ENCODE results near the gene GPHN.

Gene GPHN

DNA sequence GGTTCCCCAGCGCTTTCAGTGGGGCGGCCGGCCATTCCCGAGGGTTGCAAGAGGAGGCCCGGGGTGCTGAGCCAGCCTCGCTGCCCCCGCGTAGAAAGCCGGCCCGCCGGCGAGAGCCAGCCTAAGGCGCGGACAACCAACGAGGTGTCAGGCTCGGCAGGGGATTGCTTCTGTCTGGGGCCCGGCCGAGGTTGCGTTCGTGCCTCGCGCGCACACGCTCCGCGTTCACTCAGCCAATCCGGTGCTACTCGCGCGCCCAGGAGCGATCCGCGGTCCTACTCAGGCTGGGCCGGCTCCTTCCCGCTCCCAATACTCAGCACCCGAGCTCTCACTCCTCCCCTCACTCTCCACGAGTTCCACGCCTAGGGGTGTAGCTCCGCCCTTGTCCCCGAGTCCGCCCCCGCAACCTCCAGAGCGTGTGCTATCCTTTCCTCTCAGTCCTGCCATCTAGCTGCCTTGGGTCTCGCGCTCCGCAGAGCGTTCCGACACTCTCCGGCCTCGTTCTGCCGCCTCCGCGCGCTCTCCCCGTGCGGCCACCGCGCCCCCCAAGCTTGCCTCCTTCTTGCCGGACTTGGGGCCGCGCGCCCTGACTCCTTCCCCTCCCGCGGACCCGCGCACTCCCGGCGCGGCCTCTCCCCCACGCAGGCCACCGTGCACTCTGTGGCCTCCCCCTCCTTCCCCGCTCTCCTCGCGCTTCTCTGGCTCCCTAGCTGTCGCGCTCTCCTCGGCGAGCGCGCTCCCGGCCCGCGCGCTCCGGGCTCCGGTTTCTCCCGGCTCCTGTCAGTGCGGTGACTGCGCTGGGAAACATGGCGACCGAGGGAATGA is at the start of gene GPHN:
TSS of gene GPHN (plus strand) at position 426 of the 825 bp plus-strand sequence.
- peak; percentile 83 for DNase-seq (ENCODE audit: low spot score)

DNA sequence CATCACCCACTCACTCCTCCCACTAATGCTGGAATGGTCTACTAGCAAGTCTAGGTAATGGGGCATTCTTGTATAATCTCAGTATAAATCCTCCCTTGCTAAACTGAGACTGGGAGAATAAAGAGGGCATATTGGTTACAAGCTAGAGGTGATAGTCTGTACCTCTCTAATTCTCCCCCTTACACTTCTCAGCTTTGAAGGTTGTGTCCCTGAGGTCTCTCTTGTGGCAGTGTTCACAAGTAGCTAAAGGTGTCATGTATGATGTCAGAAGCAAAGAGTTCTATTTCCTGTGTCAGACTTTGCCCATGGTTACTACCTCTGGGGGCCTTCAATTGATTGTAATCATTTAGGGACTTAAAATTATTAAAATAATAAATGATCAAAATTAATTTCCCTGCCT is 48.3 kb upstream of the GPHN start:
- DNase-seq (ENCODE audit: low spot score), result no peak

DNA sequence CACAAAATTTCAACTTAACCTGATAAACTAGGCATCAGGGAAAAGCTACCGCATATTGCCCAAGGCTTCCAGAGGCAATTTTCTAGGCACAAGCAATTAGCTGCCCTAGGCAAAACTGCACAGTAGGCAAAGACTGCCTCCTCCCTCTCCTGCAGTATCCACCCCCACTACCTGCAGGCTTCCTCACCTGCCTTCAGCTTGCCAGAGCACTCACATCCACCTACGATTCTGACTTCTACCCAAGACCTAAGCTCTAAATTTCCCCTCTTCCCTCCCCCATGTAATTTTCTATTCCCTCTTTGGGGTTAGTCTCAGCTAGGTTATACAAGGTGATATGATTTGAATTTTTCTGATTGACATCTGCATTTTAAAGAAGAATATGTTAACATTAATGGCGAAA is 43.7 kb upstream of the GPHN start:
- DNase-seq (ENCODE audit: low spot score), result no peak

DNA sequence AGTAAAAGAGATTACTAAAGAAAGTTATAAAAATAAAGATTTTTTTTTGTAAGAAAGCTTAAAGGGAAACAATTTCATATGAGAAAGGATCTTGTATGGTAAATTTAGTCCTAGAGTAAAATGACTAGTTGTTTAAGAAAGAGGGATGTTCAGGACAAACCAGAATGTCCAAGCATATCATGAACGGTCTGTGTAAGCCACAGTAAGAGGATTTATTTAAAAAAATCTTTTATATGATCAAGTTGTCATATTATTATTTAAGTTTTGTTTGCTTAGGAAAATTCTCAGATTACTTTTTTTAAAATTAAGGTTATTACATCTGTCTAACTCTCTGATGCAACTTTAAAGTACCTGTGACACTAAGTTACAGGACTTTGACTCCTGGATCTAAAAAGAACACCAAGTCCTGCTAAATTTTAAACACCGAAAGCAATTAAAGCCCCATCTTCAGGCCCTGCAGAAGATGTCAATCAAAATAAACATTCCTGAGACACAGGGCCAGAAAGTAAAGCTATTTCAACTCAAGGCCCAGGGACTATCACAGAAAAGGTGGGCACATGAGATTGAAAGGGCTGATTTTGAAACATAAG is 39.1 kb upstream of the GPHN start:
- no peak for DNase-seq (ENCODE audit: low spot score)

DNA sequence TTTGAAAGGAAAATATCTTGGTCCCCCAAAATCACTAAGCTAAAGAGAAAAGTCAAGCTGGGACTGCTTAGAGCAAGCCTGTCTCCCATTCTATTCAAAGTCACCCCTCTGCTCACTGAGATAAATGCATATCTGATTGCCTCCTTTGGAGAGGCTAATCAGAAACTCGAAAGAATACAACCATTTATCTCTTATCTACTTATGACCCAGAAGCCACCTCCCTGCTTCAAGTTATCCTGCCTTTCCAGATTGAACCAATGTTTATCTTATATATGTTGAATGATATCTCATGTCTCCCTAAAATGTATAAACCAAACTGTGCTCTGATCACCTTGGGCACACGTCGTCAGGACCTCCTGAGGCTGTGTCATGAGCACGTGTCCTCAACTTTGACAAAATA is 36.4 kb upstream of the GPHN start:
- DNase-seq (ENCODE audit: low spot score), result no peak

DNA sequence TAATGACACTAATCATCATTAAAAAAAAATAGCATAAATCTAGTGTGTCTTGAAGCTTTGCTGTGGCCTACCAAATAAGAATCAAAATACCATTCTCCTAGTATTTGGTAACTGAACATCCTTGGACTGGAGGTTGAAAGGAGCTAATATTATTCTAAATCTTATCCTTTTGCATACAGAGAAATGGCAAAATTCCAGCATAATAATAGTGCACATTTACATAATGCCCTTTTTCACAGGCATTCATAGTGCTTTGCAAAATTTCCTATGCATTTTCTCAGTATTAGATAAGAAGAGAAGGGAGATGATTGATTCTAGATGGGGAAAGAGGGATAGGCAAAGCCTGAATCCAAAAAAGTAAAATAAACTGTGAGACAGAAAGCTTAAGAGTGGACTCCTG is 35.7 kb upstream of the GPHN start:
- DNase-seq (ENCODE audit: low spot score), result no peak

DNA sequence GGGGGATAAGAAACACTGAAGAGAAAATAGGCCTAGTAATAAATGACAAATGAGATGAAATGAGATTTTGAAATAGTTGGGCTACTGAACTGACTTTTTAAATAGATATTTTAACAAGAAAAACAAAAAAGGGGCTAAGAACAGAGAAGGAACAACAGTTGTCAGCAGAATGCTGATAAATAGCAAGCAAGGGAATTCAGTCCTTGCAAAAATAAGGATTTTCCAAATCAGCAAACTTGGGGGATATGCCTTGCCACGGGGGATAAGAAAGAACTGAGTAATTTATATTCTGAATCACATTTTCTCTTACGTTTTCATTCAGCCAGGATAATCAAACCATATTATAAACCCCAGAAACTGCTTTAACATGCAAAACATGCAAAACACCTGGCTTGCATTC is 34.7 kb upstream of the GPHN start:
- DNase-seq (ENCODE audit: low spot score), result no peak

DNA sequence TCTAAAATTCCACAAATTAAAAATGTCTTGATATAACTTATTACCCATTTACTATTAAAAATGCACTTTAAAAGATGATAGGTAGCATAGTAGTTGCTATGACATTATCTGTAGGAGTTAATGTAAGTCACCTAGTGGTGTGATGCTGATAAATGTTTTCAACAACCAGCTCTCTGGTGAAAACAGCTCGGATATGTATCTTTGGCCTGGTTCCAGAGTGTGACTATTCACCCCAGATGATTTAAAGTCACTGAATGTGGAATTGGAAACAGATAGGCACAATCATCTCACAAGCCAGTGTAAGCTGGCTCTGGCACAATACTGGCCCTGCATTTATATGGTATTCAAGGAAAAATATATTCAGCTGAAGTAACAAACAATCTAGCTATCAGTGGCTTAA is 31.0 kb upstream of the GPHN start:
- DNase-seq (ENCODE audit: low spot score), result no peak

DNA sequence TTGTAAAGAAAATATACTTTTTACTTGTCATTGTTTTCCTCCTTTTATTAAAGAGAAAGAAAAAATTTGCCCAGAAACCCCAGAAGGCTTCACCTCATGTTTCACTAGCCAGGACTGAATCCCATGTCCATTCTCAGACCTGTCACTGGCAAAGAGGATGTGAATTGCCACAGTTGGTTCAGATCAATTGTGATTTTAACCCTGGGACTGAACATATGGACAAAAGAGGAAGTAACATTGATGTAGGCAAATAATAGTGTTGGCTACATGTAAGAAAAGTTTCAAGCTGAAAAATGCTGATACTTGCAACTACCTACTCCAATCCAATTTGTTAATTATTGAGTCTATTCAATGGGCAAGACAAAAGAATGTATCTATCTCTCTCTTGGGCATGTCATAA is 30.4 kb upstream of the GPHN start:
- no peak for DNase-seq (ENCODE audit: low spot score)

DNA sequence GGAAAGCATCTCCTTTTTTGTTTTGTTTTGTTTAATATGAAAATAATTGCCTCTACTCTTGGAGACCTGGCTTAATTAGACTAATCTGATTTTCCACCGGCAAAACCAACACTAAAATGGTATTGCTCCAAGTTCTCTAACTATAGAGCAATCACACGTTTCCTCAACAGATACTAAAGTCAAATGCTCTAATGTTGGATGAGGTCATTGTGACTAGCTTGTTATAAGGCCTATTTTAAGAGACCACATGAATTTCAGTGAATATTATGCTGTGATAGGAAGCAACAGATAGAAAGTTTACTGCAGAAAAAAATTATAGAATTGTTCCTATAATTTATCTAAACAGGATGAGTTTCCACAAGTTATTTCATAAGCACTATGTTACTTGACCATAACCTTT is 25.1 kb upstream of the GPHN start:
- no peak for DNase-seq (ENCODE audit: low spot score)

DNA sequence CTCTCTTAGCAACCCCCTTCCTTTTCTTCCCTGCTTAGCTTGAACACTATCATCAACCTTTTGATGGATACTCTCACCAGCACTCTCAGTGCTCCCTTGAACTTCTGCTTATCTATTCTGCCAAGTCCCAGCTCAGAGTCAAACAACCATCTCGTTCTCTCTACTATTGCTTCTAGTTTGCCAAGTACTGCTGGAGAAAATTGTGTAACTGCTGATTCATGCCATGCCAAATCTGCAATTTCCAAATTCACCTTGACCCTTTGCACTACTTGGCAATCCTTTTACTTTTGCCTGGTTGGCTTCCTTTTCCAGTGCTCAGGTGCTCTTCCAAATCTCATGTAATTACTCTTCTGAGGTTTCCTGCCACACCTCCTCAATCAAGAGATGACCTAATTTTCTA is 24.6 kb upstream of the GPHN start:
- DNase-seq (ENCODE audit: low spot score), result no peak

DNA sequence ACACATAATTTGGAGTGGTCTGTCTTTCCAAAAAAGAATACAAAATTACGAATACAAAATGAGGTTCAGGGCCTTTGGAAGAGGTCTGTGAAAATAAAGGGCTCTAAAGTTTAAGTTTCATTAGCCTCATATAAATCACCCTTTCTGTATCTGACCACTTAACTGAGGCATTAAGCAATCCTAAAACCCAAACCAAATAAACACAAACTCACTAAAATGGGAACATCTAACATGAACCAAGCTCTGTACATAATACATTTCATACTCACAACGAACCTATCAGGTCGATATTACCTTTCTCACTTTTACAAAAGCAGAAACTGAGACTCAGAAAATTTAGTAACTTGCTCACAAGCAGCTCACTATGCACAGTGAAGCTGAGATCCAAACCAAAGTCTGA is 22.9 kb upstream of the GPHN start:
- DNase-seq (ENCODE audit: low spot score), result no peak

DNA sequence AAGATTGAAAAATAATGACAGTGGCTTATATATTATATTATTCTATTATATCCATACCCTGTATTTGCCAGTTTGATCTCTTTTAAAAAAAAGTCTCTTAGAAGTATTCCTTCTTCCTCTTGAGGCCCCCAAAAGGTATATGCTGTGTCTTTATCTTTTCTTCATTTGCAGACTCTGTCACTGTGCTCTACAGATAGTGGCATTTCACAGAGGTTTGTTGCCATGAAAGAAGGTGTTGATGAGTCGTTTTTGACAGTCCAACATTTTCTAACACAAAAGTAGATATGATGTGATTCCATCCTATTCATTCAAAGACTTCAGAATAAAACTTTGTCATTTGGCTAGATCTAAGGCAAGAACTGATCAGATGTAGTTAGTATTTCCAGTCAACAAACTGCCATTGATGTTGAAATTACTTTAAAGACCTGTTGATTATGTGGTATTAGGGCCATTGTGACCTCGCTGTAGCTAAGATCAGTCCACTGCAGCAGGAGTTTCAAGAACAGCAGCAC is 22.0 kb upstream of the GPHN start, which contains the start of gene CCDC196:
TSS of gene CCDC196 (plus strand) at position 462 of the 512 bp plus-strand sequence. CDS start 132 bp downstream, outside the sequence.
- no peak for DNase-seq (ENCODE audit: low spot score)

DNA sequence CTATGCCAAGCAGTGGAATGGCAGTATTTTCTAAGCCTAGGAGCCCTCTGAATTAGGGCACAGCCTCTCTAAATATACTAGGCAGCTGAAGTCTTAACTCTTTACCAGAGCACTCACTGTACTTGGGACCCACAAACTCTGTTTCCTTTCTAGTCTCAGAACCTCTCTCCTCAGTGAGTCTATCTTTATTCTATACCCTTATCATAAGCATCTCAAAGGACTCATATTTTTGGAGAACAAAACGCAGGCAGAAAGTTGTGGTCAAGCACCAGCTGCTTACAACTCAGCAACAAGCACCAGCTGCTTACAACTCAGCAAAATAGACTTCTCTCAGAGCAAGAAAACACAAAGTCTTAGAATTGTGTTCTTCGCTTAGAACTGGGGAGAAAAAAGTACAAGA is 20.8 kb upstream of the GPHN start:
- DNase-seq (ENCODE audit: low spot score), result no peak

DNA sequence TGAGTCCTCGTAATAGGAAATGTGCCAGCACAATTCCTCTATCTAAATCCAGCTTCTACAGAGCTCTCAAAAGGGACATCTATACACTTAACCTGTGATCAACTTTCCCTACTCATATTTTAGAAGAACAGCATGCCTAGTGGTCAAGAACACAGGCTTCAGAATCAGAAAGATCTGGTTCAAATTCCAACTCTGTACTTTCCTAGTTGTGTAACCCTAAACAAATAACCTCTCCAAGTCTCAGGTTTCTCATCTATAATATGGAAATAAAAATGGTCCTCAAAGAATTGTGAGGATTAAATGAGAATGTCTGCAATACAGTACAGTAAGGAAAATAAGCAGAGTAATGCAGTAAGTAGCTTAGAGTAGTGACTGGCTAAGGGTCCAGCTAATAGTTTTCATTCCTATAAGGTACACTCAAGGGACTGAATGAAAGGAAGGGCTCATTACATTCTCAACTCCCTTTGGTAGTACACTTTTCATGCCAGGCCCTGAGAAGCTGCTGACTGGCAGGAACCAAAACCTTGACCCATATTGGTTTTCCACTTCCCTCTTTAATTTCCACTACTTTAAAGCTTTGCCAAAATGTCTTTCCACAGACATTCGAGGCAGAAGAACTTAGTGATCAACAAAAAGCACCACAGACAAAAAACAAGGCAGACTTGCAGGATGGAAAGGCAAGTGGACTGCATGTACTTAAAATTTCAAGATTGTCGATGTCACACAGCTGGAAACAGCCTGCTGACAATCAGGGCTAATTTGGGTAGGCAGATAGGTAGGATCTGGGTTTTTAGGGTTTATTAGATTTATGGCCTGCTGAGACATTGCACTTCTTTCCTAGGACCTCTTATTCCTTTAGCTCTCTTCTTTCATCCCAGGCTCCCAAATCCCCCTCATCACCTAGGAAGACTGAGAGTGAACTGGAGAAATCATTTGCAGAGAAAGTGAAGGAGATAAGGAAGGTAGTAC is 17.5 kb upstream of the GPHN start:
- DNase-seq (ENCODE audit: low spot score), result no peak

DNA sequence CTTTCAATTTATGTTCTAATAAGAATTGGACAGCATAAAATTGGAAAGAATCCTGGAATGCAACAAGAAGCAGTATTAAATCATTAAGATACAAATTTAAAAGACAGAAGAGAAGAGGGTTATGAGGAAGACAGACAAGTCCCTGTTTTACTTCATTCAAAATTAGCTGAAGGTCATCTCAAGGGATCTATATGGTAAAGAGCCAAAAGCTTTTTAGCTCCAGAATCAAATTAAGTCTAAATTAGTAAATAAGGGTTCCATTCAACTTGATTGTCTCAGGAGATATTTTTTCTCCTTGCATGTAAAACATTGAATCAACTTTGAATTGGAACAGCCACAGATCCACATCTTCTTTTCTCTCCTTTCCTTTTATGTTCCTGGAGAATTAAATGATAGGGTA is 14.2 kb upstream of the GPHN start:
- no peak for DNase-seq (ENCODE audit: low spot score)

DNA sequence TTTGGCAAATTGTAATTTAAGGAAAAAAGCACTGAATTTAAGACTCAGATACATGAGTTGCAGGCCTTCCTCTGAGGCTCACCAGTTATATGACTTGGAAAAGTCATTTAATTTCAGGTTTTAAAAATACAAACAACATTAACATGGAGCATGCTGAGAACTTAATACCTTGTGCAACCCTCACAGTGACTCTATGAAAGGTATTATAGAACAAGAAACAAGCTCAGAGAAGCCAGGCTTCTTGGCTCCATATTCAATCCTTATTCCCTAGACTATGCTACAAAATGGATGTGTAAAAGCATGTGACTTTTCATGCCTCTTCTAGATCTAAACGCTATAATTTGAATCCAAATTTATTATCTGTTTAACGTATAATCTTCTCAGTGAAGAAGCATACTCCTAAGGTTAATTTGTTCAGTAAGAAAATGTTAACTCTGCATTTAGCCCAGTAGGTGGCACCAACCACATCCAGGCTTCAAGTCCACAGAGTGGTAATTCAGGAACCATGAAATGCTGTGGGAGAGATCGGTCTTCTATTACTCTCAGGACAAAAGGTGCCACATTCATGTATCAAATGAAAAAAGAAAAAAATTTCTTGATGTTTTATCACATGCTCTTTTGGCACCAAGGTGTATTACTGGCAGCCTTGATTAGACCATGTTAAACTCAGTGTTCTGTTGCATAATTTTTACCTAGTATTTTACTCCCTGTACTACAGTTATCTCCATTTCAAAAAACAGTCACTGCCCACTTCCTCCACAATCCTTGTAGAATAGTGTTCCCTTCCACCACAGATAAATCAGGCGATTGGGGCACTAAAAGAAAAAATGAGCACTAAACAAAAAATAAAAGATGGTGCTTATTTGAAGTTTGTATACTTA is 12.5 kb upstream of the GPHN start:
- DNase-seq (ENCODE audit: low spot score), result peak; percentile 16

DNA sequence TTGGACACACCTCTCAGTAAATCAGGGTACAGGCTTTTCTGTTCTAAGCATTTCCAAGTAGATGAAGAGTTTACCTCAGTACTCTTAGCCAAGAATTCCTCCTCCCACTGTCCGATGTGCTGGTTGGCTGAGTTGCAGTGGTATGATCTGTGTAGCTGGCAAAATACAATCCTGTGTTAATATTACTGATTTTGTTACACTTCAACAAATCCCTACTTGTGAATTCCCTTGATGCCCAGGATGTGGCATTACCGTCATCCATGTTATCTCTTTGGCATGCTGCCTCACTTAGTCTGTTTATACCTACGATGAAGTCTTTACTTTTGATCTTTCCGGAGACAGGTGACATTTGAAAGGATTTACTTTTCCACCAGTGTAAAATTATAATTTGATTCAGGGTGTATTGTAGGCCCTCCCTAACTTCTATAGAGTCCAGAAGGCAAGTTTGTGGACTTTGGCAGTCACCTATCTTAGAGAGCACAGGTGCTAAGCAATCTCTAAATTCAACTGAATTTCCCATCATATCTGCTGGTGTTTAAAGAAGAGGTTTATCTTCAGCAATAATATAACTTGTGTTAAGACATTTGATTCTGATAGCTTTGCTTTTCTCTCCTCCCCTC is 11.6 kb upstream of the GPHN start:
- no peak for DNase-seq (ENCODE audit: low spot score)

DNA sequence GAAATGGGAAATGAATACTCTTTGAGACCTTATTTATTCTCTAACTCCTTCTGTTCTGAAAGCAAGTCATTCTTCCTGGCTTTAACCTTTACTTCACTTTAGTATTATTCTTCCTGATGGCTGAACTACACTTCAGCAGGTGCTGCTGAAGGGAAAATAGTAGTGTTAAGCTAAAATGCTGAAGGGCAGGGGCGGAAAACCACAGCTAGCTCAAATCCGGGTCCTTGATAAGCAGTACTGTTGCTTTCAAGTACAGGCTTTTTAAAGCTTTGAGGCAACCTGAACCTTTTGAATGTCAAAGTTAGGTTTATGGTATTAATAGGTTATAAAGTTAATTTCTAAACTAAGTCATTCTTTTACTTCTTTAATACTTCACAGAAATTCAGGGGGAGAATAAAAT is 11.0 kb upstream of the GPHN start:
- no peak for DNase-seq (ENCODE audit: low spot score)

DNA sequence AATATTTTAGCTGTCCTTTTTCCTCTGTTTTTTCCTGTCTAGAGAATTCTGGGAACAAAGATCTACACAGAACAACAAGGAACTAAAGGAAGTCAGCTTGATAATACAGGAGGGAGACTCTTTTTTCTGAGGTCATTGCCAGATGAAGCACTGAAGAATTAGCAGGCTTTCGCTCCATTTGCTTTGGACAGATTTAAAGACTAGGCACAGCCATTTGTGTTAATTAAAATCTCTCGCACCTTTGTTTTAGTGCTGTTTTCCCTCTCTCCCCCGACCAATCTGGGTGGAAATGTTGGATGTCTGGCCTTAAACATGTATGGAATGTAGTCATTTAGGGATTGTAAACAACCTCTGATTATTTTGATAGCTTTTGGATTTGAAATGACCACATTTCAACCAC is 9.6 kb upstream of the GPHN start:
- no peak for DNase-seq (ENCODE audit: low spot score)

DNA sequence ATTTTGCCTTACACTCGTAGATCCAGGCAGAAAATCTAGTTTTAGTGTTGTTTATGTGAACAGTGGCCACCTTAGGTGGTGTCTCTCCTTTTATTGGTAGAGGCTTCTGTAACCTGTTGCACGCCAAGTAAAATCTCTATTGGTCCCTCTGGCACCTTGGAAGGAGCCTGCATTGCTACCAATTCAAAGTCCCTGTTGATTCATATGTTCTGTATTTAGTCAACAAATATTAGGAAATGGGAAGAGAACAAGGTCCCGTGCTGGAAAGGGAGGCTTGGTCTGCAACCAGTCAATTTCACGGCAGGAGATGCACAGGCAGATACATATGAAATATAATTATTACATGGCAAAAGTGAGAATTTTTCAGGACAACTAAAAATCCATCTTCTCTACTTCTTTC is 6.4 kb upstream of the GPHN start:
- no peak for DNase-seq (ENCODE audit: low spot score)

Measured in HuH-7 (cell line).